Stimulated activated CD8-positive, alpha-beta memory T cell treated with anti-CD3 and anti-CD28 coated beads, Interleukin-4, amount 100 ng/mL, for 1 hour (primary cell): Measurements from ENCODE around the gene WDR93.
A peak's percentile ranks its signal among the peaks of the same experiment; 100 is the strongest.

Experiments
- DNase-seq, 2 donors: peaks; one replicate each; pipeline ENCODE4 v3.0.0-alpha.2; 2020; ENCODE audit warnings: low read depth in 2 of 2, low spot score in 1 of 2

The WDR93 gene

GRCh38 chr15:89747708-89748682 lies 57.4 kb downstream of the WDR93 start:
- no peak for DNase-seq

GRCh38 chr15:89749054-89749453 lies 58.4 kb downstream of the WDR93 start:
- DNase-seq, result no peak

GRCh38 chr15:89749526-89749925 lies 58.9 kb downstream of the WDR93 start:
- no peak for DNase-seq

GRCh38 chr15:89749951-89750559 lies 59.4 kb downstream of the WDR93 start:
- DNase-seq, result no peak

- peak; percentile 62 to 77 for DNase-seq
Measured at GRCh38 chr15:89750560-89751542, 60.2 kb downstream of the WDR93 start, which contains the start of gene MESP1. Gene MESP1 (minus strand): TSS chr15:89751249. CDS start chr15:89751231, 18 bp downstream.

GRCh38 chr15:89751748-89752147 lies 61.1 kb downstream of the WDR93 start:
- no peak for DNase-seq

- DNase-seq, result no peak
Measured at GRCh38 chr15:89753855-89754254, 63.2 kb downstream of the WDR93 start.

GRCh38 chr15:89754361-89755154 lies 63.9 kb downstream of the WDR93 start:
- DNase-seq, result no peak

- no peak for DNase-seq
Measured at GRCh38 chr15:89755701-89756100, 65.1 kb downstream of the WDR93 start.

GRCh38 chr15:89756897-89757296 lies 66.3 kb downstream of the WDR93 start:
- no peak for DNase-seq

GRCh38 chr15:89758283-89758682 lies 67.7 kb downstream of the WDR93 start:
- no peak for DNase-seq

GRCh38 chr15:89758981-89759380 lies 68.4 kb downstream of the WDR93 start:
- DNase-seq, result no peak

- no peak for DNase-seq
Measured at GRCh38 chr15:89759835-89760234, 69.2 kb downstream of the WDR93 start.

- DNase-seq, result peak; percentile 36 to 37
Measured at GRCh38 chr15:89760303-89761008, 69.8 kb downstream of the WDR93 start.

GRCh38 chr15:89761009-89761831 lies 70.6 kb downstream of the WDR93 start:
- no peak for DNase-seq

GRCh38 chr15:89761929-89762328 lies 71.3 kb downstream of the WDR93 start:
- DNase-seq, result no peak

GRCh38 chr15:89765694-89766093 lies 75.1 kb downstream of the WDR93 start:
- no peak for DNase-seq

GRCh38 chr15:89766357-89767311 lies 76.0 kb downstream of the WDR93 start:
- DNase-seq, result no peak
